Measurements from ENCODE around the gene FKRP.

Gene FKRP

DNA sequence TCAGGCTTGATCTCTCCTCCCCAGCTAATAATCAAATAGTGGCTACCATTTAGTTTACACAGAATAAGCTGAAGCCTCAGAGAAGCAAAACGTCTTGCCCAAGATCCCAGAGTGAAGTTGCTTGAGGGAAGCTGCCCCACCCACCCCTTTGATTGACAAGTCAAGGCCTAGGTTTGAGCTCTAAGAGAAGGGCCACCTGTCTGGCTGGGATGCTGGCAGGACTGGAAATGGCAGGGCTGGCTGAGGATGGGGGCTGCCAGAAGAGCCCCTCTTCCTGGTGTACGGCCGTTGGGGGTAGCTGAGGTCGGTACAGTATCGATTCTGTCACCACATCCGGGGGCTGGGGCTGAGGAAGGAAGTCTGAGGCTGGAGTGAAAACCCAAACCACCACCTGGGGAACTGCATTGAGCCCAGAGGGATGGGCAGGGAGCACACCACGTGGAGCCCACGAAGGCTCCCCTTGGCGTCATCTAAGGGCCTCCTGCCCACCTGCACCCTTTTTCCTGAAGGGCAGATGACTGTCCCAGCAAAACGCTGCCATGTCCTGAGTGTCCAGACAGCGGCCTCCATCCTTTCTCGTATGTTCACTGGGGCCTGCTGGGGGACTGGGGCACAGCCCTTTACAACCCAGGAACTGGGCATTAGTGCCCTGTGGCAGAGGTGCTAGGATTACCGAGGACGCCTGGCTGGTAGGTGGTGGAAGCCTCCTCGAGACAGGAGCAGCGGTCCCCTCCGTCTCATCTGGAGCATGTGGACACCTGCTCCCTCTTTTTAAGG is 27.5 kb upstream of the FKRP start:
- WGBS (ENCODE audit: extremely low coverage, insufficient coverage, low lambda C conversion rate), result no CpG with 5 or more reads among the region's 17 CpGs
- H2AK5ac ChIP-seq (ENCODE audit: low read length), result no peak overlapping the region
- no peak overlapping the region for H3K4me3 ChIP-seq (ENCODE audit: low read length)
- H3K4me1 ChIP-seq (ENCODE audit: control insufficient read depth, low read depth, low read length), result no peaks in the 10 kb centered on the region
- no peak overlapping the region for H3K56ac ChIP-seq (ENCODE audit: low read length)
- H3K79me1 ChIP-seq (ENCODE audit: low read length), result peaks cover 5% of the 10 kb centered on the region
- H3K4me2 ChIP-seq (ENCODE audit: low read length), result no peak overlapping the region
- H3K27me3 ChIP-seq (ENCODE audit: insufficient read depth, low read length, poor library complexity), result no peaks in the 10 kb centered on the region
- H3K18ac ChIP-seq (ENCODE audit: low read length), result no peak overlapping the region
- no peak overlapping the region for H3K4ac ChIP-seq (ENCODE audit: low read depth, low read length)
- H4K8ac ChIP-seq (ENCODE audit: low read depth, low read length), result no peak overlapping the region
- peaks cover 9% of the 10 kb centered on the region for H3K79me2 ChIP-seq (ENCODE audit: control insufficient read depth, insufficient read depth, low read length)
- H3K36me3 ChIP-seq (ENCODE audit: control insufficient read depth, insufficient read depth, low read length), result peaks cover 15% of the 10 kb centered on the region
- no peak overlapping the region for H2BK15ac ChIP-seq (replicated peaks; ENCODE audit: low read depth)
- no peak overlapping the region for H3K9ac ChIP-seq (ENCODE audit: low read length)
- no peak overlapping the region for H2BK5ac ChIP-seq (ENCODE audit: low read length)
- DNase-seq, result peak; percentile 49
- no peak overlapping the region for H3K27ac ChIP-seq (ENCODE audit: low read depth, low read length)
- no peak overlapping the region for H4K5ac ChIP-seq (ENCODE audit: low read length)
- no peak overlapping the region for H2BK120ac ChIP-seq (ENCODE audit: low read depth, low read length)
- no peak overlapping the region for H3K23ac ChIP-seq (ENCODE audit: low read length)

DNA sequence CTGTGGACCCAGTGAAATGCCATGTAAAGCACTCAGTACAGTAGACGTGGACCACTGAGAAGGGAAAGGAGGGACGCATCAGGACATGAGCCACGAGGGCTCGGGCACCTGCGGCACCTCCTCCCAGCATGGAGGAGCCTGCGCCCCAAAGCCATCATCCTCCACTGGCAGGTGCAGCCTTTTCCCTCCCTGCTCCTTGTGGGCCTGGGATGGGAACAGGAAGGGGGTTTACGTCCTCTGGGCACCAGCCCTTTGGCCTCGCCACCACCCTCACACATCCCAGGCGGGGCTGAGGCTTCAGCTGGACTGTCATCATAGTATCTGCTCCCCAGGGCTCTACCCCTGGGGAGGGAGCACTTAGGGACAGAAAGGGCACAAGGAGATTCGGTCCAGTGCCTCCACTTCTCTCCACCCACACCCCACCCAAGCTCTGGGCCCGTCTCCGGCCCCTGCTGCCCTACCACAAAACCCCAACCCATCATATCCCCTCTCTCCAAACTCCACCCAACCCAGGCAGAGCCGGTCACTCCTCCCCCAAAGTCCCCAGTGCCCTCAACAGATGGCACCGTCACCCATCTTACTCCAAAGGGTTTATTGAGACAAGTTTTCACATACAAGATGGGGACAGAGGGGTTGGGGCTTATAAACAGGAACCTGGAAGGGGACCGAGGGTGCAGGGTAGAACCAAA is 26.8 kb upstream of the FKRP start:
- H2BK5ac ChIP-seq (ENCODE audit: low read length), result no peak overlapping the region
- WGBS (ENCODE audit: extremely low coverage, insufficient coverage, low lambda C conversion rate), result no CpG with 5 or more reads among the region's 15 CpGs
- H3K4me2 ChIP-seq (ENCODE audit: low read length), result no peak overlapping the region
- no peaks in the 10 kb centered on the region for H3K4me1 ChIP-seq (ENCODE audit: control insufficient read depth, low read depth, low read length)
- no peak overlapping the region for H3K18ac ChIP-seq (ENCODE audit: low read length)
- no peak overlapping the region for H3K27ac ChIP-seq (ENCODE audit: low read depth, low read length)
- no peak overlapping the region for H4K8ac ChIP-seq (ENCODE audit: low read depth, low read length)
- no peak for DNase-seq
- no peak overlapping the region for H3K23ac ChIP-seq (ENCODE audit: low read length)
- H2AK5ac ChIP-seq (ENCODE audit: low read length), result no peak overlapping the region
- peaks cover 5% of the 10 kb centered on the region for H3K79me1 ChIP-seq (ENCODE audit: low read length)
- H3K36me3 ChIP-seq (ENCODE audit: control insufficient read depth, insufficient read depth, low read length), result peaks cover 15% of the 10 kb centered on the region
- no peak overlapping the region for H3K4ac ChIP-seq (ENCODE audit: low read depth, low read length)
- peaks cover 9% of the 10 kb centered on the region for H3K79me2 ChIP-seq (ENCODE audit: control insufficient read depth, insufficient read depth, low read length)
- no peak overlapping the region for H3K9ac ChIP-seq (ENCODE audit: low read length)
- no peak overlapping the region for H4K5ac ChIP-seq (ENCODE audit: low read length)
- no peaks in the 10 kb centered on the region for H3K27me3 ChIP-seq (ENCODE audit: insufficient read depth, low read length, poor library complexity)
- H3K56ac ChIP-seq (ENCODE audit: low read length), result no peak overlapping the region
- H2BK15ac ChIP-seq (replicated peaks; ENCODE audit: low read depth), result no peak overlapping the region
- no peak overlapping the region for H3K4me3 ChIP-seq (ENCODE audit: low read length)
- no peak overlapping the region for H2BK120ac ChIP-seq (ENCODE audit: low read depth, low read length)

DNA sequence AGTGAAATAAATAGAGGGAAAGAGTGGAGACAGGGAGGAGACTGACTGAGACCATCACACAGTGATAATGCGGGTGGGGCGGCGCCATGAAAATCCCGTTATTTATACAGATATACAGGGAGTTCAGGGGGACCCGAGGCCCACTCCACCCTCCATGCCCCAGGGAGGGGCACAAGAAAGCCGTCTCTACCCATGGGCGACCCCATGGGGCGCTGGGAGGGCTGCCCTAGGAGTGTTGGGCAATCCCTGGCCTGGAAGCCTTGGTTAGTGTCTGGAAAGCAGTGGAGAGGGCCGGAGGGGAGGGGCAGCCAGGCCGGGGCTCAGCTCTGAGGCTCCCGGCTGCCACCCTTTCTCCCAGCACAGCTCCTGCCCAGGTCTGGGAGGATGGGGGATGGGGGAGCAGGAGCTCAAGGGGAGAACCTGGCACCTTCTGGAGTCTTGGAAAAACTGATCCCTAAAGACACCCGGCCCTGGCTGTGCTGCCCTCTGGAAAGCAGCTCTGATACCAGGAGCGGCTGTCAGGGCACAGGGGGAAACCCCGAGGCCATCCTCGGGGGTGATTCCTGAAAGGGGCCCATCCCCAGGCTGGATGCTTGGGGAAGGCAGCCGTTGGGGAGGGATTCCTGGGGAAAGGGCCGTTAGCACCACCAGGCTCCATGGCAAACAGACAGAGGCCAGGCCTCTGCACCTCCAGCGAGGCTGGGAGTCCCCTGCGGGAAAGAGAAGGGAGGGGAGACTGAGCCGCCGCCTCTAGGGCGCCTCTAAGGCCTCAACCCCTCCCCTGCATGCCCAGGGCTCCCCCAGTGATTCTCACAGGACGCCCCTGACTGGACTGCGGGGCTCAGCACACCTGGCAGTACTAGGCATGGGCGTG is 26.0 kb upstream of the FKRP start:
- Histone ChIP-seq H2BK120ac (ENCODE audit: low read depth, low read length) (no peak overlapping the region), H3K27me3 (ENCODE audit: insufficient read depth, low read length, poor library complexity) (no peaks in the 10 kb centered on the region), H3K4me1 (ENCODE audit: control insufficient read depth, low read depth, low read length) (no peaks in the 10 kb centered on the region), H3K4ac (ENCODE audit: low read depth, low read length) (no peak overlapping the region), H4K5ac (ENCODE audit: low read length) (no peak overlapping the region), H2BK5ac (ENCODE audit: low read length) (no peak overlapping the region), H3K79me2 (ENCODE audit: control insufficient read depth, insufficient read depth, low read length) (peaks cover 9% of the 10 kb centered on the region), H2AK5ac (ENCODE audit: low read length) (no peak overlapping the region), H3K27ac (ENCODE audit: low read depth, low read length) (no peak overlapping the region), H3K79me1 (ENCODE audit: low read length) (peaks cover 5% of the 10 kb centered on the region), H4K8ac (ENCODE audit: low read depth, low read length) (no peak overlapping the region), H3K56ac (ENCODE audit: low read length) (no peak overlapping the region), H3K4me2 (ENCODE audit: low read length) (no peak overlapping the region), H3K18ac (ENCODE audit: low read length) (no peak overlapping the region), H3K23ac (ENCODE audit: low read length) (no peak overlapping the region), H3K9ac (ENCODE audit: low read length) (no peak overlapping the region), H2BK15ac (replicated peaks; ENCODE audit: low read depth) (no peak overlapping the region), H3K4me3 (ENCODE audit: low read length) (no peak overlapping the region), H3K36me3 (ENCODE audit: control insufficient read depth, insufficient read depth, low read length) (peaks cover 19% of the 10 kb centered on the region)
- DNase-seq, result no peak
- WGBS (ENCODE audit: extremely low coverage, insufficient coverage, low lambda C conversion rate), result no CpG with 5 or more reads among the region's 25 CpGs

DNA sequence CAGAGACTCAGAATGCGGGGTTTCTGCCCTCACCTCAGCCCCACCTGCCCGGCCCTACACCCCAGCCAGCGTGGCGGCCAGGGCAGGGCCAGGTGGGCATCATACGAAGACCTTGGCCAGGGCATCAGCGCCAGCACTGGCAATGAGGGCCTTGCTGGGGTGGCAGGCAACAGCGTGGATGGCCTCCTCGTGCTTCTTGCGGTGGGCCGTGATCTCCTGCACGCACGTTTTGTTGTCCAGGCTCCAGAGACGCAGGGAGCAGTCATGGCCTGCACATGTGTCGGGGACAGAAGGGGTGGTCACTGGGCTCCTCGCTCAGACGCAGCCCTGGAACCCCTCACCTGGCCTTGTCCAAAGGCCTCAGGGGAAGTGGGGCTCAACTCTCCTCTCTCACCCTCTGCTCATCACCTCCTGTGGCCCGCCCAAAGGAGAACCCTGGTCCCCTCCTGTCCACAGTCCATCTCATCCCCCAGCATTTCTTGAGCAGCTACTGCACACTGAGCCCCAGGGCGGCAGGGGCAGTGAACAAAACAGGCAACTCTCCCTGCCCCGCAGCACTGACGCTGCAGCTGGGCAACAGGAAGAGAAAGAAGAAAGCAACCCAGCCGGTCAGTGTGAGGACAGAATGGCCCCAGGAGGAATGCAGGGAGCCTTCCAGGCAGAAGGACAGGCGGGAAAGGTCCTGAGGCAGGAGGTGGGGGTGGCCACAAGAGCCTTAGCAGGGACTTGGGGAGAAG is 25.2 kb upstream of the FKRP start:
- Histone ChIP-seq H3K18ac (ENCODE audit: low read length) (no peak overlapping the region), H3K79me2 (ENCODE audit: control insufficient read depth, insufficient read depth, low read length) (peaks cover 4% of the 10 kb centered on the region), H2BK15ac (replicated peaks; ENCODE audit: low read depth) (no peak overlapping the region), H4K8ac (ENCODE audit: low read depth, low read length) (no peak overlapping the region), H3K27me3 (ENCODE audit: insufficient read depth, low read length, poor library complexity) (no peaks in the 10 kb centered on the region), H3K23ac (ENCODE audit: low read length) (no peak overlapping the region), H2BK5ac (ENCODE audit: low read length) (no peak overlapping the region), H3K9ac (ENCODE audit: low read length) (no peak overlapping the region), H2BK120ac (ENCODE audit: low read depth, low read length) (no peak overlapping the region), H3K27ac (ENCODE audit: low read depth, low read length) (no peak overlapping the region), H3K4me3 (ENCODE audit: low read length) (no peak overlapping the region), H2AK5ac (ENCODE audit: low read length) (no peak overlapping the region), H3K36me3 (ENCODE audit: control insufficient read depth, insufficient read depth, low read length) (peaks cover 22% of the 10 kb centered on the region), H3K4me1 (ENCODE audit: control insufficient read depth, low read depth, low read length) (no peaks in the 10 kb centered on the region), H3K4ac (ENCODE audit: low read depth, low read length) (no peak overlapping the region), H3K56ac (ENCODE audit: low read length) (no peak overlapping the region), H3K79me1 (ENCODE audit: low read length) (peaks cover 2% of the 10 kb centered on the region), H4K5ac (ENCODE audit: low read length) (no peak overlapping the region), H3K4me2 (ENCODE audit: low read length) (no peak overlapping the region)
- WGBS (ENCODE audit: extremely low coverage, insufficient coverage, low lambda C conversion rate), result no CpG with 5 or more reads among the region's 22 CpGs
- DNase-seq, result no peak

DNA sequence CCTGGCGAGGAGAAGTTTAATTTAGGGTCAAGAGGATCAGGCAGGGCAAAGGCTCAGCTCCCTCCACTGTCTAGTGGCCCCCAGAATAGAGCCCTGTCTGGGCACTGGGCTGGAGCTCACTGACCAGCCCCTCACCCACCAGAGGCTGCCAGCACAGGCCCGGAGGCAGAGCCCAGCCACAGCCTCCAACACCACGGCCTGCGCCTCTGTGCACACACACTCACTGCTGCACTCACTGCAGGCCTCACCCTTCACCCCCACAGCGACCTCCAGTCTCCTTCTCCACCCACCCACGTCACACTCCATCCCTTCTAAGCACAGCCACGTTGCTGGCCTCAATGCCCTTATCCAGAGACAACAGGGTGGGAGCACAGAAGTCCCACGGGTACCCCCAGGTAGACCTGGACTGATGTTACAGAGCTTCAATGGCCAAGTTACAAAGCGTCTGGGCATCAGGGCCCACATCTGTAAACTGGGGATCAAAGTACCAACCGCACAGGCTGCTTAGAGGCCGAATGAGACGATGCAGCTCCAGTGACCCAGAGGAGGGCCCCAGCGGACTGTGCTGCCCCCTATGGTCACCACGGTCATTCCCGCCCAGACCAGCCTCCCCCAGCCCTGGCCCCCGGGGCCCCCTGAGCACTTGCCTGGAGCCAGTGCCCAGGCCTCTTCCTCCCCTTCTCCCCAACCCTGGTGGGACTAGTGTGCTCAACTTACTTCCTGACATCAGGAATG is 24.4 kb upstream of the FKRP start:
- Histone ChIP-seq H3K56ac (ENCODE audit: low read length) (no peak overlapping the region), H3K9ac (ENCODE audit: low read length) (no peak overlapping the region), H2BK15ac (replicated peaks; ENCODE audit: low read depth) (no peak overlapping the region), H3K79me2 (ENCODE audit: control insufficient read depth, insufficient read depth, low read length) (no peaks in the 10 kb centered on the region), H3K4me1 (ENCODE audit: control insufficient read depth, low read depth, low read length) (no peaks in the 10 kb centered on the region), H3K23ac (ENCODE audit: low read length) (no peak overlapping the region), H3K4ac (ENCODE audit: low read depth, low read length) (no peak overlapping the region), H3K36me3 (ENCODE audit: control insufficient read depth, insufficient read depth, low read length) (peaks cover 25% of the 10 kb centered on the region), H2BK5ac (ENCODE audit: low read length) (no peak overlapping the region), H3K18ac (ENCODE audit: low read length) (no peak overlapping the region), H4K5ac (ENCODE audit: low read length) (no peak overlapping the region), H3K27ac (ENCODE audit: low read depth, low read length) (no peak overlapping the region), H4K8ac (ENCODE audit: low read depth, low read length) (no peak overlapping the region), H2BK120ac (ENCODE audit: low read depth, low read length) (no peak overlapping the region), H2AK5ac (ENCODE audit: low read length) (no peak overlapping the region), H3K4me2 (ENCODE audit: low read length) (no peak overlapping the region), H3K79me1 (ENCODE audit: low read length) (no peaks in the 10 kb centered on the region), H3K27me3 (ENCODE audit: insufficient read depth, low read length, poor library complexity) (no peaks in the 10 kb centered on the region), H3K4me3 (ENCODE audit: low read length) (no peak overlapping the region)
- DNase-seq, result no peak
- no CpG with 5 or more reads among the region's 16 CpGs for WGBS (ENCODE audit: extremely low coverage, insufficient coverage, low lambda C conversion rate)
